H1 (cell line): ENCODE results near the gene SHROOM3. TPM values are rescaled to one million over a fixed set of nuclear protein-coding genes. Genes with fewer than 3 reads are reported as not detected.
A peak's percentile ranks its signal among the peaks of the same experiment; 100 is the strongest.

ENCODE experiments used
- CTCF ChIA-PET: fragments of 300-600 bp; sonication (Branson Sonifier 250); formaldehyde crosslinking; loops from one replicate; lab custom pipeline; 2021; ENCODE audit not compliant: partially characterized antibody; lab: Charles Lee
- POLR2A ChIA-PET: fragments of 300-600 bp; sonication (Branson Sonifier 250); formaldehyde crosslinking; loops from one replicate; lab custom pipeline; 2021; ENCODE audit warnings: inconsistent platforms; ENCODE audit not compliant: partially characterized antibody; lab: Charles Lee
- DNase-seq, 2 experiments: peaks; one replicate each; pipeline versions ENCODE4 v3.0.0 to v3.0.0-alpha.2; 2010 to 2022; ENCODE audit warnings: low spot score in 2 of 2, low read depth in 1 of 2, mixed read lengths in 1 of 2
- FAIRE-seq: peaks from 2 replicates; lab custom pipeline; 2011; peaks lifted over from hg19 to GRCh38; lab: Jason Lieb, UNC
- H2AFZ ChIP-seq: 2 replicates; pipeline ENCODE4 v1.8.1; 2012; ENCODE audit warnings: low read length, inconsistent platforms
- H2AK5ac ChIP-seq: 2 replicates; pipeline ENCODE4 v1.6.1; 2013; ENCODE audit warnings: low read depth, low read length
- H2BK120ac ChIP-seq: replicated peaks from 2 replicates; pipeline ENCODE3; 2013; ENCODE audit warnings: low read depth, low read length, inconsistent platforms
- H2BK12ac ChIP-seq: 2 replicates; pipeline ENCODE4 v1.6.1; 2013; ENCODE audit warnings: low read depth, low read length
- H2BK15ac ChIP-seq: 2 replicates; pipeline ENCODE4 v1.6.1; 2013; ENCODE audit warnings: low read length
- H2BK20ac ChIP-seq: 2 replicates; pipeline ENCODE4 v1.6.1; 2013; ENCODE audit warnings: low read length
- H2BK5ac ChIP-seq: 2 replicates; pipeline ENCODE4 v1.6.1; 2013; ENCODE audit warnings: low read depth, low read length
- H3K14ac ChIP-seq: 2 replicates; pipeline ENCODE4 v1.6.1; 2013; ENCODE audit warnings: inconsistent platforms; ENCODE audit not compliant: insufficient read length
- H3K18ac ChIP-seq: 2 replicates; pipeline ENCODE4 v1.6.1; 2013; ENCODE audit warnings: low read length; ENCODE audit errors: extremely low read depth
- H3K23ac ChIP-seq: 2 replicates; pipeline ENCODE4 v1.6.1; 2013; ENCODE audit warnings: inconsistent platforms; ENCODE audit not compliant: insufficient read length
- H3K23me2 ChIP-seq: 2 replicates; pipeline ENCODE4 v1.6.1; 2013; ENCODE audit warnings: low read depth, low read length
- H3K27ac ChIP-seq: 2 replicates; pipeline ENCODE4 v1.6.1; 2011; ENCODE audit warnings: low read depth, low read length, inconsistent platforms
- H3K27me3 ChIP-seq, 4 experiments: replicated peaks in 1 of 4; 1 replicate in 1 of 4; 2 replicates in 3 of 4; pipeline versions ENCODE4 v1.6.1 to v1.8.1; 2011 to 2013; ENCODE audit warnings: low read length in 3 of 4, mild to moderate bottlenecking in 3 of 4, inconsistent platforms in 2 of 4, mixed read lengths in 2 of 4, moderate library complexity in 1 of 4; ENCODE audit not compliant: control insufficient read depth in 3 of 4, insufficient read depth in 3 of 4; ENCODE audit errors: extremely low read depth in 1 of 4
- H3K36me3 ChIP-seq, 4 experiments: 2 replicates each; pipeline versions ENCODE4 v1.6.1 to v1.8.1; 2011 to 2013; ENCODE audit warnings: mild to moderate bottlenecking in 4 of 4, low read length in 3 of 4, moderate library complexity in 2 of 4, control low read depth in 1 of 4, inconsistent platforms in 1 of 4; ENCODE audit not compliant: insufficient read depth in 4 of 4, control insufficient read depth in 2 of 4
- H3K4ac ChIP-seq: replicated peaks from 2 replicates; pipeline ENCODE3; 2013; ENCODE audit warnings: low read length, low read depth, mixed read lengths, inconsistent platforms; ENCODE audit not compliant: insufficient read length
- H3K4me1 ChIP-seq, 4 experiments: replicated peaks in 1 of 4; 1 replicate in 1 of 4; 2 replicates in 3 of 4; pipeline versions ENCODE4 v1.6.1 to v1.8.1; 2011 to 2013; ENCODE audit warnings: low read length in 3 of 4, inconsistent platforms in 2 of 4, mixed read lengths in 1 of 4; ENCODE audit not compliant: insufficient read depth in 4 of 4, control insufficient read depth in 3 of 4
- H3K4me2 ChIP-seq, 2 experiments: 2 replicates each; pipeline versions ENCODE4 v1.6.1 to v1.8.1; 2011 to 2013; ENCODE audit warnings: low read depth in 2 of 2, low read length in 2 of 2, control low read depth in 1 of 2, inconsistent platforms in 1 of 2, mild to moderate bottlenecking in 1 of 2; ENCODE audit not compliant: insufficient read depth in 1 of 2
- H3K4me3 ChIP-seq, 4 experiments: fragments of 200-600, 300-600 bp in 1 of 4; sonication (generic), shearing (Covaris generic), sonication (Bioruptor Twin) in 1 of 4; 2 replicates each; pipeline versions ENCODE4 v1.5.1 to v1.8.1; 2011 to 2016; ENCODE audit warnings: low read length in 4 of 4, low read depth in 3 of 4, control low read depth in 2 of 4, inconsistent platforms in 2 of 4, mild to moderate bottlenecking in 2 of 4, mixed read lengths in 1 of 4, moderate library complexity in 1 of 4; ENCODE audit not compliant: insufficient read depth in 2 of 4; ENCODE audit errors: extremely low read depth in 1 of 4
- H3K56ac ChIP-seq: replicated peaks from 2 replicates; pipeline ENCODE3; 2013; ENCODE audit warnings: low read depth, mild to moderate bottlenecking, mixed read lengths, low read length, inconsistent platforms; ENCODE audit not compliant: insufficient read length
- H3K79me1 ChIP-seq: 2 replicates; pipeline ENCODE4 v1.6.1; 2013; ENCODE audit warnings: low read depth, low read length, control low read depth
- H3K79me2 ChIP-seq, 2 experiments: 2 replicates each; pipeline versions ENCODE4 v1.6.1 to v1.8.1; 2012 to 2013; ENCODE audit warnings: low read length in 2 of 2, mild to moderate bottlenecking in 2 of 2, inconsistent platforms in 1 of 2; ENCODE audit not compliant: insufficient read depth in 2 of 2, control insufficient read depth in 1 of 2
- H3K9ac ChIP-seq, 4 experiments: replicated peaks in 1 of 4; 1 replicate in 1 of 4; 2 replicates in 3 of 4; pipeline versions ENCODE4 v1.6.1 to v1.8.1; 2011 to 2013; ENCODE audit warnings: low read depth in 3 of 4, low read length in 3 of 4, control low read depth in 2 of 4, mild to moderate bottlenecking in 2 of 4, moderate library complexity in 2 of 4, inconsistent platforms in 1 of 4; ENCODE audit errors: extremely low read depth in 1 of 4
- H3K9me3 ChIP-seq, 2 experiments: 2 replicates each; pipeline versions ENCODE4 v1.6.1 to v1.8.1; 2012 to 2013; ENCODE audit warnings: mild to moderate bottlenecking in 2 of 2, moderate library complexity in 2 of 2, control low read depth in 1 of 2, inconsistent platforms in 1 of 2, low read depth in 1 of 2, low read length in 1 of 2, mixed read lengths in 1 of 2; ENCODE audit not compliant: insufficient read depth in 2 of 2
- H4K20me1 ChIP-seq, 2 experiments: replicated peaks in 1 of 2; 2 replicates each; pipeline versions ENCODE3 to v1.8.1; 2011 to 2013; ENCODE audit warnings: inconsistent platforms in 2 of 2, low read length in 2 of 2, mild to moderate bottlenecking in 1 of 2; ENCODE audit not compliant: insufficient read depth in 2 of 2, control insufficient read depth in 1 of 2
- H4K5ac ChIP-seq: 2 replicates; pipeline ENCODE4 v1.6.1; 2013; ENCODE audit warnings: low read length, low read depth, mixed read lengths, inconsistent platforms; ENCODE audit not compliant: insufficient read length
- H4K8ac ChIP-seq: 2 replicates; pipeline ENCODE4 v1.8.0; 2013; ENCODE audit warnings: mild to moderate bottlenecking, moderate library complexity, low read length, inconsistent platforms; ENCODE audit not compliant: insufficient read depth; ENCODE audit errors: extremely low read depth
- H4K91ac ChIP-seq: replicated peaks from 2 replicates; pipeline ENCODE3; 2013; ENCODE audit warnings: low read length, mixed read lengths, inconsistent platforms; ENCODE audit not compliant: insufficient read length
- ATF2 ChIP-seq: IDR thresholded peaks from 2 replicates; pipeline ENCODE4 v1.6.1; 2012; ENCODE audit warnings: low read length, inconsistent platforms
- SIRT6 ChIP-seq: IDR thresholded peaks from one replicate; pipeline ENCODE4 v1.7.1; 2012; ENCODE audit warnings: low read length, inconsistent platforms
- SP4 ChIP-seq: IDR thresholded peaks from 2 replicates; pipeline ENCODE4 v1.6.1; 2012; ENCODE audit warnings: low read length, inconsistent platforms
- WGBS, 2 experiments: shearing (Covaris generic) in 1 of 2; methylation state at CpG; one replicate each; pipeline versions ENCODE4 v1.1.6 to v1.1.7; 2013 to 2015; ENCODE audit warnings: low lambda C conversion rate in 2 of 2, mixed read lengths in 2 of 2, inconsistent platforms in 1 of 2, low coverage in 1 of 2, missing lambda C conversion rate in 1 of 2; ENCODE audit not compliant: insufficient replicate concordance in 2 of 2, insufficient coverage in 1 of 2, insufficient read length in 1 of 2; ENCODE audit errors: extremely low coverage in 1 of 2, missing lambda C conversion rate in 1 of 2; 5-methylcytosine and 5-hydroxymethylcytosine counted together
- polyA plus RNA-seq, 7 experiments: library from polyadenylated mRNA; depleted of rRNA in 3 of 7; stranded (reverse) in 5 of 7; unstranded in 2 of 7; fragments of >200 nt in 5 of 7; fragments of 200-250 nt in 2 of 7; gene quantifications; 1 replicate in 5 of 7; 2 replicates in 1 of 7; 4 replicates in 1 of 7; pipeline versions ENCODE4 v1.2.1 to v1.2.3, GENCODE V29; 2011 to 2013; ENCODE audit warnings: missing spikeins in 2 of 7, mixed read lengths in 2 of 7
- total RNA-seq: library from RNA; stranded (reverse); fragmentation: NEBNext Ultra II Directional; extraction: Animal tissue kit (Norgen Biotek cat#: 25700); gene quantifications from 2 replicates; pipeline ENCODE4 v1.2.1, GENCODE V29; 2021

SHROOM3 gene
- total and polyA plus RNA-seq, 2 of the 8 experiments (the other 6 are each of a cell fraction or from before 2014, with no cell fraction given), result 15.8 to 34.0 TPM

- Histone ChIP-seq H3K27me3 (no peaks in the 10 kb centered on the region), H3K14ac (no peak overlapping the region), H3K23me2 (peaks cover 2% of the 10 kb centered on the region; the same call in 1 of the 2 replicates), H2BK15ac (no peak overlapping the region), H3K9ac (no peak overlapping the region), H3K27ac (no peak overlapping the region), H3K18ac (no peak overlapping the region), H3K4me1 (peaks cover 6 to 15% (median 12%) of the 10 kb centered on the region in 4 experiments), H3K23ac (no peak overlapping the region), H2AK5ac (peak overlapping the region; percentile 41; the same call in 1 of the 2 replicates), H3K9me3 (no peaks in the 10 kb centered on the region), H2AFZ (no peak overlapping the region), H4K91ac (no peak overlapping the region), H4K20me1 (no peaks in the 10 kb centered on the region), H2BK12ac (no peak overlapping the region; the same call in 1 of the 2 replicates), H3K4me3 (no peak overlapping the region), H3K56ac (no peak overlapping the region), H3K4ac (no peak overlapping the region), H2BK120ac (no peak overlapping the region), H3K79me2 (no peaks in the 10 kb centered on the region), H2BK5ac (no peak overlapping the region), H3K79me1 (no peaks in the 10 kb centered on the region), H4K8ac (no peak overlapping the region), H3K4me2 (no peak overlapping the region), H4K5ac (no peak overlapping the region), H3K36me3 (no peaks in the 10 kb centered on the region), H2BK20ac (0 out of 2 replicates have a peak overlapping the region, but pooled peaks have one; percentile 40)
- no peak for TF ChIP-seq SIRT6
- no peak for TF ChIP-seq SP4
- no peak for TF ChIP-seq ATF2
- FAIRE-seq, result no peak
- CTCF ChIA-PET, result interaction anchor here (0.6 to 2.1 kb wide), 9 partner anchors 13 to 166 kb away, joined by 3 to 5 read pairs (median 3); no protein-coding TSS in a partner anchor
- POLR2A ChIA-PET, result no interaction called here
- no peak for DNase-seq
- 87% methylated on average over 9 of the region's 9 CpGs; no CpG with 5 or more reads in 1 of the 2 experiments for whole genome bisulfite sequencing, 2 experiments
Measured at GRCh38 chr4:76584241-76585152, 149.5 kb downstream of the SHROOM3 start.
